GM10248 (cell line): ENCODE measurements around the gene PNMA8B.

ENCODE experiments used
- CTCF ChIA-PET: fragments of 300-600 bp; sonication (Branson Sonifier 250); formaldehyde crosslinking; extraction: SDS; loops from one replicate; lab custom pipeline; 2021; ENCODE audit warnings: antibody characterized with exemption; lab: Yijun Ruan, JAX
- POLR2A ChIA-PET: fragments of 350-650 bp; sonication (Branson Sonifier 250); formaldehyde crosslinking; extraction: SDS; loops from one replicate; lab custom pipeline; 2020; ENCODE audit warnings: antibody characterized with exemption; lab: Yijun Ruan, JAX
- DNase-seq: peaks from one replicate; pipeline ENCODE4 v3.0.0; 2012; ENCODE audit errors: extremely low spot score
- TF ChIP-seq, protein P1 (sequence below): IDR thresholded peaks from 2 replicates; pipeline ENCODE4 v1.5.1; 2012; ENCODE audit warnings: mild to moderate bottlenecking, low read depth; ENCODE audit errors: extremely low read depth, missing control alignments, control extremely low read depth

PNMA8B gene

GRCh38 chr19:46471116-46471733, 24.4 kb downstream of the PNMA8B start, which contains the start of gene PNMA8A:
Gene PNMA8A, minus strand, starts transcription at chr19:46471563. Its CDS starts 528 bp downstream, at chr19:46471035.
- CTCF ChIA-PET, result interaction anchor here (1.1 kb wide), 1 partner anchor 11 kb away, joined by 3 read pairs; no protein-coding TSS in a partner anchor

GRCh38 chr19:46470376-46470775, 25.3 kb downstream of the PNMA8B start:
- no peak for DNase-seq
- TF ChIP-seq, protein P1, sequence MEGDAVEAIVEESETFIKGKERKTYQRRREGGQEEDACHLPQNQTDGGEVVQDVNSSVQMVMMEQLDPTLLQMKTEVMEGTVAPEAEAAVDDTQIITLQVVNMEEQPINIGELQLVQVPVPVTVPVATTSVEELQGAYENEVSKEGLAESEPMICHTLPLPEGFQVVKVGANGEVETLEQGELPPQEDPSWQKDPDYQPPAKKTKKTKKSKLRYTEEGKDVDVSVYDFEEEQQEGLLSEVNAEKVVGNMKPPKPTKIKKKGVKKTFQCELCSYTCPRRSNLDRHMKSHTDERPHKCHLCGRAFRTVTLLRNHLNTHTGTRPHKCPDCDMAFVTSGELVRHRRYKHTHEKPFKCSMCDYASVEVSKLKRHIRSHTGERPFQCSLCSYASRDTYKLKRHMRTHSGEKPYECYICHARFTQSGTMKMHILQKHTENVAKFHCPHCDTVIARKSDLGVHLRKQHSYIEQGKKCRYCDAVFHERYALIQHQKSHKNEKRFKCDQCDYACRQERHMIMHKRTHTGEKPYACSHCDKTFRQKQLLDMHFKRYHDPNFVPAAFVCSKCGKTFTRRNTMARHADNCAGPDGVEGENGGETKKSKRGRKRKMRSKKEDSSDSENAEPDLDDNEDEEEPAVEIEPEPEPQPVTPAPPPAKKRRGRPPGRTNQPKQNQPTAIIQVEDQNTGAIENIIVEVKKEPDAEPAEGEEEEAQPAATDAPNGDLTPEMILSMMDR, result no peak
- POLR2A ChIA-PET, result no interaction called here
- CTCF ChIA-PET, result interaction anchor here (1.1 kb wide), 1 partner anchor 10 kb away, joined by 3 read pairs; no protein-coding TSS in a partner anchor

More at GRCh38 chr19:46471116-46471733, 24.4 kb downstream of the PNMA8B start, which contains the start of gene PNMA8A:
- DNase-seq, result no peak
- POLR2A ChIA-PET, result no interaction called here
- TF ChIP-seq, protein P1, result no peak

- ChIA-PET CTCF (no interaction called here), POLR2A (no interaction called here)
- TF ChIP-seq, protein P1, result no peak
- no peak for DNase-seq
These were observed 26.0 kb downstream of the PNMA8B start for GRCh38 chr19:46469541-46470185.

- CTCF ChIA-PET, result interaction anchor here (1.0 to 2.4 kb wide), 4 partner anchors 9 to 438 kb away, joined by 3 to 5 read pairs (median 4); no protein-coding TSS in a partner anchor
- POLR2A ChIA-PET, result no interaction called here
- peak; percentile 65 for DNase-seq
- TF ChIP-seq, protein P1, result no peak
These were observed 29.0 kb downstream of the PNMA8B start for GRCh38 chr19:46466536-46467196.

DNA sequence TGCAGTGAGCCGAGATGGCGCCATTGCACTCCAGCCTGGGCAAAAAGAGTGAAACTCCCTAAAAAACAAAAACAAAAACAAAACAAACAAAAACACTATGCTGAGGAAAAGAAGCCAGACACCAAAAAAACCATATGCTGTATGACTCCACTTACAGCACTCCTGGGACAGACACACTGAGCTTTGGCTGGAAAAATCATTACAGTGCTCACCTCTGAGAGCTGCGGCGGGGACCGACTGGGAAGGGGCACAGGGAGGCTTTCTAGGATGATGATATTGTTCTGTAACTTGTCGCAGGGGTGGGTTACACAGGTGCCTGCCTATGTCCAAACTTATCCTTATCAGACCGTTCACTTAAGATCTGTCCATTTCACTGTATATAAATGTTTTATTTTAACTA, 32.2 kb downstream of the PNMA8B start:
- no peak for DNase-seq
- TF ChIP-seq, protein P1, result no peak
- POLR2A ChIA-PET, result no interaction called here
- CTCF ChIA-PET, result interaction anchor here (1.0 to 1.2 kb wide), 2 partner anchors 11 to 198 kb away, joined by 3 read pairs; no protein-coding TSS in a partner anchor

DNA sequence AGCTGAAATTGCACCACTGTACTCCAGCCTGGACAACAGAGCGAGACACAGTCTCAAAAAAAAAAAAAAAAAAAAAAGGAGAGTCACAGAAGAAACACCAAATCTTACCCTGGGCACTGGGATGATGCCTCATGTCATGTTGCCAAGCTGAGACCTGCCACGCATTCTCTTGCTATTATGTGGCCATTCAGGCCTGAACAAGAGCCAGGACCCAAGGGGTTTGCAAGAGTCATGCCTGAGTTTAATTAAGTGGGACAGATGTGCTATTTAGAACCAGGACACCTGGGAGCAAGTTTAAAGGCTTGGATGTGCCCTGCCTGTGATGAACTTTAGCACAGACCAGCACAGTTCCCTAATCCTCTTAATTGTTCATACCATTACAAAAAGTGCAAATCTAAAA, 34.1 kb downstream of the PNMA8B start:
- no peak for DNase-seq
- ChIA-PET POLR2A (no interaction called here), CTCF (no interaction called here)
- TF ChIP-seq, protein P1, result no peak
